Activated B cell treated with CpG ODN at 0.5 μM for 24 hours (primary cell): ENCODE measurements around the gene NBAS. TPM values are rescaled to one million over a fixed set of nuclear protein-coding genes. Genes with fewer than 3 reads are reported as not detected.

Source experiments
- ATAC-seq: fragments of 200-7000 bp; cut with Tn5 transposase; one replicate; pipeline ENCODE4 v1.10.0; 2021; ENCODE audit warnings: low read depth, mild to moderate bottlenecking, moderate library complexity
- CTCF ChIA-PET: fragments of 350-600 bp; sonication (Branson Sonifier 250); formaldehyde crosslinking; loops from one replicate; lab custom pipeline; 2021; ENCODE audit warnings: antibody characterized with exemption; lab: Charles Lee
- POLR2A ChIA-PET: fragments of 350-600 bp; sonication (Branson Sonifier 250); formaldehyde crosslinking; loops from one replicate; lab custom pipeline; 2021; ENCODE audit warnings: antibody characterized with exemption; lab: Charles Lee
- DNase-seq: peaks from one replicate; pipeline ENCODE4 v3.0.0; 2022
- H3K27ac Mint-ChIP-seq: one replicate; pipeline ENCODE4 v1.8.0; 2020; ENCODE audit warnings: mixed read lengths
- H3K27me3 Mint-ChIP-seq: one replicate; pipeline ENCODE4 v1.8.0; 2021; ENCODE audit warnings: mixed read lengths
- H3K36me3 Mint-ChIP-seq: one replicate; pipeline ENCODE4 v1.8.0; 2021; ENCODE audit warnings: low read depth, mixed read lengths
- H3K4me1 Mint-ChIP-seq: one replicate; pipeline ENCODE4 v1.8.0; 2021; ENCODE audit warnings: mixed read lengths
- H3K4me3 Mint-ChIP-seq: one replicate; pipeline ENCODE4 v1.8.0; 2020; ENCODE audit warnings: mild to moderate bottlenecking, mixed read lengths
- H3K9me3 Mint-ChIP-seq: one replicate; pipeline ENCODE4 v1.8.0; 2020; ENCODE audit warnings: mixed read lengths
- intact Hi-C: fragments of 100-400 bp; cut with micrococcal nuclease; formaldehyde crosslinking; loops from one replicate; pipeline ENCODE4 v1.15.1; 2024
- total RNA-seq: library from RNA; stranded (reverse); gene quantifications from 2 replicates; pipeline ENCODE4 v1.2.3, GENCODE V29; 2022
- TF ChIP-seq, protein P1 (sequence below): fragments of 200-600 bp; IDR thresholded peaks from one replicate; pipeline ENCODE4 v1.8.0; 2022; ENCODE audit warnings: antibody characterized with exemption, mild to moderate bottlenecking

NBAS gene
- total RNA-seq, 1 donor from 2014 or later, result 40.1 TPM

- intact Hi-C loops, result no loop called here
- H3K9me3 Mint-ChIP-seq, result no peaks in the 10 kb centered on the region
- CTCF ChIA-PET, result no interaction called here
Observed at GRCh38 chr2:15607709-15608391, 46.7 kb upstream of the NBAS start.

GRCh38 chr2:15606481-15607441 is 45.6 kb upstream of the NBAS start:
- no peaks in the 10 kb centered on the region for H3K9me3 Mint-ChIP-seq
- no peak for DNase-seq
- no peak for ATAC-seq
- TF ChIP-seq, protein P1, sequence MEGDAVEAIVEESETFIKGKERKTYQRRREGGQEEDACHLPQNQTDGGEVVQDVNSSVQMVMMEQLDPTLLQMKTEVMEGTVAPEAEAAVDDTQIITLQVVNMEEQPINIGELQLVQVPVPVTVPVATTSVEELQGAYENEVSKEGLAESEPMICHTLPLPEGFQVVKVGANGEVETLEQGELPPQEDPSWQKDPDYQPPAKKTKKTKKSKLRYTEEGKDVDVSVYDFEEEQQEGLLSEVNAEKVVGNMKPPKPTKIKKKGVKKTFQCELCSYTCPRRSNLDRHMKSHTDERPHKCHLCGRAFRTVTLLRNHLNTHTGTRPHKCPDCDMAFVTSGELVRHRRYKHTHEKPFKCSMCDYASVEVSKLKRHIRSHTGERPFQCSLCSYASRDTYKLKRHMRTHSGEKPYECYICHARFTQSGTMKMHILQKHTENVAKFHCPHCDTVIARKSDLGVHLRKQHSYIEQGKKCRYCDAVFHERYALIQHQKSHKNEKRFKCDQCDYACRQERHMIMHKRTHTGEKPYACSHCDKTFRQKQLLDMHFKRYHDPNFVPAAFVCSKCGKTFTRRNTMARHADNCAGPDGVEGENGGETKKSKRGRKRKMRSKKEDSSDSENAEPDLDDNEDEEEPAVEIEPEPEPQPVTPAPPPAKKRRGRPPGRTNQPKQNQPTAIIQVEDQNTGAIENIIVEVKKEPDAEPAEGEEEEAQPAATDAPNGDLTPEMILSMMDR, result no peak
- no peaks in the 10 kb centered on the region for H3K27me3 Mint-ChIP-seq
- CTCF ChIA-PET, result no interaction called here
- intact Hi-C loops, result no loop called here
- H3K4me1 Mint-ChIP-seq, result no peaks in the 10 kb centered on the region
- no peak overlapping the region for H3K4me3 Mint-ChIP-seq
- POLR2A ChIA-PET, result no interaction called here
- H3K27ac Mint-ChIP-seq, result no peak overlapping the region
- peaks cover 80% of the 10 kb centered on the region for H3K36me3 Mint-ChIP-seq

More at GRCh38 chr2:15607709-15608391, 46.7 kb upstream of the NBAS start:
- no peak for ATAC-seq
- Mint-ChIP-seq H3K4me3 (no peak overlapping the region), H3K4me1 (no peaks in the 10 kb centered on the region), H3K27me3 (no peaks in the 10 kb centered on the region), H3K27ac (no peak overlapping the region), H3K36me3 (peaks cover 71% of the 10 kb centered on the region)
- TF ChIP-seq, protein P1, result no peak
- POLR2A ChIA-PET, result no interaction called here
- DNase-seq, result no peak

- DNase-seq (no peak), ATAC-seq (no peak)
- intact Hi-C loops, result no loop called here
- TF ChIP-seq, protein P1, result no peak
- no peak overlapping the region for H3K27ac Mint-ChIP-seq
- no peaks in the 10 kb centered on the region for H3K9me3 Mint-ChIP-seq
- ChIA-PET CTCF (no interaction called here), POLR2A (no interaction called here)
- H3K36me3 Mint-ChIP-seq, result peaks cover 90% of the 10 kb centered on the region
- no peak overlapping the region for H3K4me3 Mint-ChIP-seq
- H3K27me3 Mint-ChIP-seq, result no peaks in the 10 kb centered on the region
- no peaks in the 10 kb centered on the region for H3K4me1 Mint-ChIP-seq
Observed at GRCh38 chr2:15605721-15606120, 44.6 kb upstream of the NBAS start.

- intact Hi-C loops, result no loop called here
- Mint-ChIP-seq H3K9me3 (no peaks in the 10 kb centered on the region), H3K27me3 (no peaks in the 10 kb centered on the region), H3K36me3 (peaks cover 88% of the 10 kb centered on the region), H3K4me3 (no peak overlapping the region), H3K27ac (no peak overlapping the region), H3K4me1 (no peaks in the 10 kb centered on the region)
- POLR2A ChIA-PET, result no interaction called here
- TF ChIP-seq, protein P1, result no peak
- DNase-seq, result no peak
- CTCF ChIA-PET, result no interaction called here
- no peak for ATAC-seq
Observed at GRCh38 chr2:15603948-15604347, 42.8 kb upstream of the NBAS start.
